Endodermal cell (in vitro differentiated cells): ENCODE data around the gene SLC37A3. TPM values are rescaled to one million over a fixed set of nuclear protein-coding genes. Genes with fewer than 3 reads are reported as not detected.

Experiments
- DNase-seq: peaks from one replicate; pipeline ENCODE4 v3.0.0-alpha.2; 2017
- H3K27ac ChIP-seq: 2 replicates; pipeline ENCODE4 v1.5.1; 2013; ENCODE audit warnings: mild to moderate bottlenecking, low read depth, low read length, moderate library complexity
- H3K27me3 ChIP-seq: 2 replicates; pipeline ENCODE4 v1.6.1; 2013; ENCODE audit warnings: mild to moderate bottlenecking, low read length, moderate library complexity; ENCODE audit not compliant: insufficient read depth, control insufficient read depth, poor library complexity, severe bottlenecking
- H3K36me3 ChIP-seq: 2 replicates; pipeline ENCODE4 v1.7.0; 2013; ENCODE audit warnings: mild to moderate bottlenecking, low read length, moderate library complexity; ENCODE audit not compliant: control insufficient read depth, insufficient read depth
- H3K4me1 ChIP-seq: one replicate; pipeline ENCODE4 v1.7.0; 2013; ENCODE audit warnings: low read length; ENCODE audit not compliant: control insufficient read depth, insufficient read depth
- H3K4me3 ChIP-seq: 2 replicates; pipeline ENCODE4 v1.5.1; 2013; ENCODE audit warnings: mild to moderate bottlenecking, low read length, moderate library complexity
- H3K9ac ChIP-seq: 2 replicates; pipeline ENCODE4 v1.6.1; 2013; ENCODE audit warnings: mild to moderate bottlenecking, low read length, moderate library complexity; ENCODE audit not compliant: poor library complexity, severe bottlenecking; ENCODE audit errors: extremely low read depth
- H3K9me3 ChIP-seq: 2 replicates; pipeline ENCODE4 v1.6.1; 2013; ENCODE audit warnings: mild to moderate bottlenecking, low read length, moderate library complexity; ENCODE audit not compliant: control insufficient read depth
- H3K27ac Mint-ChIP-seq: 2 replicates; pipeline ENCODE4 v1.8.0; 2020; ENCODE audit warnings: mixed read lengths
- H3K27me3 Mint-ChIP-seq: 2 replicates; pipeline ENCODE4 v1.8.0; 2021; ENCODE audit warnings: mild to moderate bottlenecking, mixed read lengths; ENCODE audit not compliant: insufficient read depth
- H3K36me3 Mint-ChIP-seq: 2 replicates; pipeline ENCODE4 v1.8.0; 2020; ENCODE audit warnings: low read depth, mixed read lengths
- H3K4me1 Mint-ChIP-seq: 2 replicates; pipeline ENCODE4 v1.8.0; 2020; ENCODE audit warnings: mixed read lengths
- H3K4me3 Mint-ChIP-seq: 2 replicates; pipeline ENCODE4 v1.8.0; 2020; ENCODE audit warnings: mild to moderate bottlenecking, moderate library complexity, mixed read lengths
- H3K9me3 Mint-ChIP-seq: 2 replicates; pipeline ENCODE4 v1.8.0; 2020; ENCODE audit warnings: mild to moderate bottlenecking, mixed read lengths
- WGBS, 2 experiments: methylation state at CpG; one replicate each; pipeline versions ENCODE4 v1.1.5 to v1.1.7; 2013; ENCODE audit warnings: missing lambda C conversion rate in 2 of 2, mixed read lengths in 1 of 2; ENCODE audit not compliant: insufficient coverage in 1 of 2, insufficient read length in 1 of 2; 5-methylcytosine and 5-hydroxymethylcytosine counted together
- total RNA-seq, 2 donors: library from RNA; stranded (reverse); fragmentation: NEBNext Ultra II Directional in 1 of 2; extraction: Animal tissue kit (Norgen Biotek cat#: 25700) in 1 of 2; gene quantifications; 2 replicates in 1 of 2; 3 replicates in 1 of 2; pipeline ENCODE4 v1.2.1, GENCODE V29; 2021
- TF ChIP-seq, protein P1 (sequence below): fragments of 200-600 bp; sonication (generic); conservative IDR thresholded peaks from 2 replicates; pipeline ENCODE4 v1.5.0; 2021; ENCODE audit warnings: antibody characterized with exemption, mild to moderate bottlenecking

Gene SLC37A3
- total RNA-seq, 2 donors from 2014 or later, result 55.4 to 60.5 TPM

GRCh38 chr7:140446467-140446866, 48.1 kb upstream of the SLC37A3 start:
- H3K27ac Mint-ChIP-seq, result peak overlapping the region; percentile 35
- 83 to 89% methylated on average over 10 to 11 of the region's 11 CpGs for WGBS, 2 experiments
- Histone ChIP-seq H3K36me3 (peaks cover 13% of the 10 kb centered on the region), H3K4me1 (no peaks in the 10 kb centered on the region), H3K27me3 (no peaks in the 10 kb centered on the region), H3K9ac (no peak overlapping the region), H3K27ac (no peak overlapping the region), H3K4me3 (no peak overlapping the region), H3K9me3 (no peaks in the 10 kb centered on the region)
- no peak overlapping the region for H3K4me3 Mint-ChIP-seq
- no peaks in the 10 kb centered on the region for H3K9me3 Mint-ChIP-seq
- TF ChIP-seq, protein P1, sequence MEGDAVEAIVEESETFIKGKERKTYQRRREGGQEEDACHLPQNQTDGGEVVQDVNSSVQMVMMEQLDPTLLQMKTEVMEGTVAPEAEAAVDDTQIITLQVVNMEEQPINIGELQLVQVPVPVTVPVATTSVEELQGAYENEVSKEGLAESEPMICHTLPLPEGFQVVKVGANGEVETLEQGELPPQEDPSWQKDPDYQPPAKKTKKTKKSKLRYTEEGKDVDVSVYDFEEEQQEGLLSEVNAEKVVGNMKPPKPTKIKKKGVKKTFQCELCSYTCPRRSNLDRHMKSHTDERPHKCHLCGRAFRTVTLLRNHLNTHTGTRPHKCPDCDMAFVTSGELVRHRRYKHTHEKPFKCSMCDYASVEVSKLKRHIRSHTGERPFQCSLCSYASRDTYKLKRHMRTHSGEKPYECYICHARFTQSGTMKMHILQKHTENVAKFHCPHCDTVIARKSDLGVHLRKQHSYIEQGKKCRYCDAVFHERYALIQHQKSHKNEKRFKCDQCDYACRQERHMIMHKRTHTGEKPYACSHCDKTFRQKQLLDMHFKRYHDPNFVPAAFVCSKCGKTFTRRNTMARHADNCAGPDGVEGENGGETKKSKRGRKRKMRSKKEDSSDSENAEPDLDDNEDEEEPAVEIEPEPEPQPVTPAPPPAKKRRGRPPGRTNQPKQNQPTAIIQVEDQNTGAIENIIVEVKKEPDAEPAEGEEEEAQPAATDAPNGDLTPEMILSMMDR, result no peak
- peaks cover 30% of the 10 kb centered on the region for H3K36me3 Mint-ChIP-seq
- no peak for DNase-seq
- no peaks in the 10 kb centered on the region for H3K27me3 Mint-ChIP-seq
- peaks cover 30% of the 10 kb centered on the region for H3K4me1 Mint-ChIP-seq

GRCh38 chr7:140441519-140441918, 43.2 kb upstream of the SLC37A3 start:
- no peaks in the 10 kb centered on the region for H3K27me3 Mint-ChIP-seq
- TF ChIP-seq, protein P1, result no peak

GRCh38 chr7:140440593-140440992, 42.3 kb upstream of the SLC37A3 start:
- no peak for DNase-seq
- TF ChIP-seq, protein P1, result no peak
- H3K36me3 Mint-ChIP-seq, result peaks cover 14% of the 10 kb centered on the region
- Histone ChIP-seq H3K9ac (no peak overlapping the region), H3K36me3 (peaks cover 3% of the 10 kb centered on the region), H3K4me3 (no peak overlapping the region), H3K27me3 (no peaks in the 10 kb centered on the region), H3K9me3 (no peaks in the 10 kb centered on the region), H3K27ac (no peak overlapping the region), H3K4me1 (no peaks in the 10 kb centered on the region)
- H3K9me3 Mint-ChIP-seq, result no peaks in the 10 kb centered on the region
- no peaks in the 10 kb centered on the region for H3K27me3 Mint-ChIP-seq
- no peak overlapping the region for H3K4me3 Mint-ChIP-seq
- H3K4me1 Mint-ChIP-seq, result no peaks in the 10 kb centered on the region
- 90 to 95% methylated on average over 1 to 3 of the region's 3 CpGs for WGBS, 2 experiments
- H3K27ac Mint-ChIP-seq, result no peak overlapping the region

More at GRCh38 chr7:140441519-140441918, 43.2 kb upstream of the SLC37A3 start:
- H3K4me3 Mint-ChIP-seq, result no peak overlapping the region
- Histone ChIP-seq H3K4me3 (no peak overlapping the region), H3K36me3 (peaks cover 3% of the 10 kb centered on the region), H3K27me3 (no peaks in the 10 kb centered on the region), H3K9me3 (no peaks in the 10 kb centered on the region), H3K27ac (no peak overlapping the region), H3K4me1 (no peaks in the 10 kb centered on the region), H3K9ac (no peak overlapping the region)
- no peak overlapping the region for H3K27ac Mint-ChIP-seq
- H3K36me3 Mint-ChIP-seq, result peaks cover 20% of the 10 kb centered on the region
- 80 to 88% methylated on average over 1 to 2 of the region's 2 CpGs for WGBS, 2 experiments
- no peak for DNase-seq
- H3K9me3 Mint-ChIP-seq, result no peaks in the 10 kb centered on the region
- H3K4me1 Mint-ChIP-seq, result no peaks in the 10 kb centered on the region
